RPMI8226 (cell line): ENCODE data around the gene CNBD2.
A peak's percentile ranks its signal among the peaks of the same experiment; 100 is the strongest.
"Not testable (repeated sequence)": the region's sequence is repeated elsewhere in the genome, so short reads cannot be mapped to it uniquely, and the experiment has no call there.

ENCODE experiments used
- DNase-seq: peaks from one replicate; pipeline ENCODE4 v3.0.0-alpha.2; 2015

The CNBD2 gene

DNA sequence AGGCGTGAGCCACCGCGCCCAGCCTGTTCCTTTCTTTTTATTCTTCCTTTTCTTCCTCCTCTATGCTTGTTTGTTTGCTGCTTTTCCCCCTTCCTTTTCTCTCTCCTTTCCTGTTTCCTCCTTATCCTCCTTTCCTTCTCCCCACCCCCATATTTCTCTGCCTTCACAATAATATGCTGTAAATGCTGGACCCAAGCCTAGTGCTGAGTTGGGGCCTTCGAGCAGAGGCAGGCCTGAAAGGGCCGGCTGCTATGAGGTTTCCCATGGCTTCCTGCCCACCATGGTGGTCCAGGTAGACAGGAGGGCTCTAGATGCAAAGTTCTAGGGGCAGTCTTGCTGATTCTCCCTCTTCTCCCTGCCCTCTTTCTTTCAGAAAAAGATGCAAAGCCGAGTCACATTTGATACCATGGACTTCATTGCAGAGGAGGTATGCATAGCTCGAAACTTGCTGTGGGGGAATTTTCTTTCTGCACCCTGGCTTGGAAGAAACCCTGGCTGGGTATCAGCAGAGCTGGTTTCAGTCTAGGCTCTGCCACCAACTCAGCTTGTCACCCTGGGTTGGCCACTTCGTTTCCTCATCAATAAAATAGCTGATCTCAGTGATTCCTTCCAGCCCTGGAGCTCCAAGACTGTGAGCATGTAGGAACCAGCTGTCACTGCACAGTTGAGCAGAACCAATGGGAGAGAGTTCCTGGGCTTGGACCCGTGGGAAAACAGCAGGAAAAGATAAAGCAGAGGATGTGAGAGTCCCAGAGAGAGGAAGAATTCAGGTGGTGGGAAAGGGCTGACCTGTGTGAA lies 7.4 kb downstream of the CNBD2 start:
- DNase-seq = peak; percentile 73

DNA sequence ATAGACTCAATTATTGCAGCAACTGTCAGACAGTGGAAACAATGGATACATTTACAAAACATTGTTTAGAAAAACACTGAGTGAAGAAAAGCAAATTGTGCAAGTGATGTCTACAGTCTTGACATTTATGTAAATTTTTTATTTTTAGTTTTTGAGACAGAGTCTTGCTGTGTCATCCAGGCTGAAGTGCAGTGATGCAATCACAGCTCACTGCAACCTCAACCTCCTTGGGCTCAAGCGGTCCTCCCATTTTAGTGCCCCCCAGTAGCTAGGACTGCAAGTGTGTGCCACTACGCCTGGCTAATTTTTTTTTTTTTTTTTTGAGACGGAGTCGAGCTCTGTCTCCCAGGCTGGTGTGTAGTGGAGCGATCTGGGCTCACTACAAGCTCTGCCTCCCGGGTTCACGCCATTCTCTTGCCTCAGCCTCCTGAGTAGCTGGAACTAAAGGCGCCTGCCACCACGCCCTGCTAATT lies 9.7 kb downstream of the CNBD2 start:
- no peak for DNase-seq

DNA sequence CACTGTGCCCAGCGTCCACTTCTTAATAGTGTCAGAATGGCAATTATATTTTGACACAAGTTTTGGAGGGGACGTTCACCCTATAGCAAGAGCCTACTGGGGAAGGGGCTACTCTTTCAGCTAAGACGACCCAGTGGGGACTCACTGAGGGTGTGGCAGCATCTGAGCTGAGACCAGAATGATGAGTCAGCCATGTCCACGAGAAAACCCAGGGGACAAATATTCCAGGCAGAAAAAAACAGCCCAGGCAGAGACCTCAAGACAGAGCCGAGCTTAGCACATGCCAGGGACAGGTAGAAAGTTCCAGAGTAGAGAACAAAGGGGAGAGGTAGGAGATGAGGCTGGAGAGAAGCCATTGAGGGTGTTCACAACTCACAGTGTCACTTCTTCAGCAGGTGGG lies 11.2 kb downstream of the CNBD2 start:
- DNase-seq = no peak

DNA sequence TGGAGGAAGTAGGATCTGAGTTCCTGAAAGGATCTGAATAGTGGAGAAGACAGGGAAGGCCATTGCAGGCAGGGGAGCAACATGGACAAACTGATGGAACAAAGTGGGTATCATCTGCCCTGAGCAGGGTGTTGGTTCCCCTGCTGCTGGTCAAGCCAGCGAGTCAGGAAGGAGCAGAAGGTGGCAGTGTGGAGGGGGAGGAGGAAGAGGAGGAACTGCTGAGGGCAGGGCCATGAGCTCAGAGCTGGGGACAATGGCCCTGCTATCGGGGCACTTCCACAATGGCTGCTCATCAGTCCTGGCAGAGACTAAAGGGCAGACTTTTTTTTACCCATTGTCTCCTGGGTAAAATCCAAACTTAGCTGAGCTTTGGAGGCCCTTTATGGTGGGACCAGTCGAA lies 13.6 kb downstream of the CNBD2 start:
- no peak for DNase-seq

DNA sequence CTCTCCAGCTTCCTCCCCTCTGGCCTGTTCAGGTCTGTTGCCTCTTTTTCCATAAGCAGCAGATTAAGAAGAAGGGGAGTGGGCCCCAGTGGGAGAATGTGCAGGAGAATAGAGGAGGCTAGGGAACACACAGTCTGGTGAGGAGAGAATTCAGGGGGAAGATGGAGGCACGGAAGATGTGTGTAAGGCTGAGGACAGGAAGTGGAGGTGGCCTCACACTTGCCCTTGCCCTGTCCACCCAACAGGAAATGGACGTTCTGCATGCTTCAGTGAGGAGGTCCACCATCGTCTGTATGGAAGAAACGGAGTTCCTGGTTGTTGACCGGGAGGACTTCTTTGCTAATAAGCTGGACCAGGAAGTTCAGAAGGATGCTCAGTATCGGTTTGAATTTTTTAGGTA lies 16.0 kb downstream of the CNBD2 start:
- no peak for DNase-seq

DNA sequence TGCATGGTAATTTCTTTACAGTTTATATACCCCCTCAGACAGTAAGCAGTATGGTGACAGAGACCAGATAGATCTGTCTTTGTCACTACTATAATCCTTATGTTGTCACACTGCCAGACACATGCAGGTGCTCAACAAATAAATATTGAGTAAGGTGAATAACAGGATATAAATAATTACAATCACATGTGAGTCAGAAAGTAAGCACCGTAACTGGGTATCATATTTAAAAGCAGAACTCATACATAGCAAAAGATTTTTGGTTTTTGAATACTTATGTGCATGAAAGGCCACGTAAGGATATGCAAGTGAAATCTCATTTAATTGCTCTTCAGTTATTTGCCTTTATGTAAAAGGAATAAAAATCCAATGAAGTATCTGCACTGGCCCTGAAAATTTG lies 17.4 kb downstream of the CNBD2 start:
- DNase-seq = no peak

DNA sequence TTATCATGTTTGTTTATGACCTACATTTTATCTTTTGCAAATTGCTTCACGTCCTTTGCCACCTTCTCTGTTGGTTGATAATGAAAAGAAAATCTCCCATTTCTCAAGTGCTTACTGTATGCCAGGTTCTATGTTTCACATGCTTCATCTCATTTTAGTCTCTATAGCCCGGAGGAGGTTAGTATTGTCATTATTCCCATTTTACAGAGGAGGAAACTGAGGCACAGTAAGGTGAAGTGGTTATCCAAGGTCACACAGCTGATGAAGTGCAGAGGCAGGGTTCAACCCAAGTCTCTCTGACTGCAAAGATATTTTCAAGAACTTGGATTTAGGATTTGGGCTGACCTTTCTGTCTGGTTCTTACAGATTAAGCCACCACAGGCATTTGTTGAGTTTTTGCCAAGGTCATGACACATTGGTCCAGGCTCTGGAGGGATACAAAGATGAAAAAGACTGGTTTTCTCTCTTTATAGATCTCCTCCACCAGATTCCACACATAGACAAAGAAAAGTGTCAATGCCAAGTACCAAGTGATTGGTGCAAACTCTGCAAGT lies 20.6 kb downstream of the CNBD2 start:
- DNase-seq = no peak

DNA sequence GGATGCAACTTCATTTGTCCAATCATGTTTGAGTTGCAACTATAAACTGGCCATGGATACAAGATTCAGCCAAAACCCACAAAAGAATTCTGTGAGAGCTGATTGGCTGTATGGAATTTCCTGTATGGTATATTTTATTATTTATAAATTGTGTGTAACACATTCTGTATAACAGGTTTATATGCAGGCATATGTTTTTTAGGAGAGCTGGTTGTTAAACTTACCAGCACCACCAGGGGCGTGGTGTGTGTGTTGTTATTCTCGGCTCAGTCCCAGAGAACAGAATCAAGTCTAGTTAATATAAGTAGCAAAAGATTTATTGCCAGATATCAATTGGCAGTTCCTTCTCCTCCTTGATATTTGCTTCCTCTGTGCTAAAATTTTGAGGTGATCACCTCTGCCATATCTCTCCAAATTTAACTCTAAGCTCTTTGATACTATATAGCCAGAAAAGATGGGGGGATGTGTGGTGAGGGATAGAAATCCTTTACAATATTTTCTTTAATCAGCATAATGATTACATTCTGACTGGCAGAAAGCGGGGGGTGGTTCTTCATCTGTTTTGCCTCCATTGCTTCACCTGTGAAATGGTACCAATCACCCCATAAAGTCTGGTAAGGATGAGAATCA lies 22.9 kb downstream of the CNBD2 start:
- DNase-seq = peak; percentile 72

DNA sequence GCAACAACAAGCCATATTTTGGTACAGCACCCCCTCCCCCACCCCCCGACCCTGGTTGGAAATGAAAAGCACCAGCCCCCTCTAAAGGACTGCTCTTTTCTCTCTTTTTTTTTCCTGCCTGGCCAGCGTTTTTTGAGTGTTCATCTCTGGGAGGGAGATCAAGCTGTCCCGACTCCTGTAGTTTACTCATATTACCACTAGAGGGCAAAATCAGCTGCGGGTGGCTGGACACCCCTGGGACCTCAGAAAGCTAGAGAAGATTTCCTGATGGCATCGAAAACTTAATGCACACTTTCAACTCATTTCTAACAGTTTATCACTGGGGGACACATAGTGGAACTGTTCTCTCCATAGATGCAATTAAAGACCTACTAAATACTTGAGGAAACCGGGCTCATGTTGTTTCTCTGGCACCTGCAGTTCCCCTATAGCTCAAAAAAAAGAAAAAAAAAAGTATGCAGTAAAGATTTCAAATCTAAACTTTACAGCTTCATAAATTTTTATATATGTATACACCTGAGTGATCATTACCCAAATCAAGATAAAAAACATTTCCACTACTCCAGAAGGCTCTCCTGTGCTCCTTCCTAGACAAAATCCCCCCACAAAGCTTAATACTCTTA lies 24.4 kb downstream of the CNBD2 start:
- peak; percentile 86 for DNase-seq

DNA sequence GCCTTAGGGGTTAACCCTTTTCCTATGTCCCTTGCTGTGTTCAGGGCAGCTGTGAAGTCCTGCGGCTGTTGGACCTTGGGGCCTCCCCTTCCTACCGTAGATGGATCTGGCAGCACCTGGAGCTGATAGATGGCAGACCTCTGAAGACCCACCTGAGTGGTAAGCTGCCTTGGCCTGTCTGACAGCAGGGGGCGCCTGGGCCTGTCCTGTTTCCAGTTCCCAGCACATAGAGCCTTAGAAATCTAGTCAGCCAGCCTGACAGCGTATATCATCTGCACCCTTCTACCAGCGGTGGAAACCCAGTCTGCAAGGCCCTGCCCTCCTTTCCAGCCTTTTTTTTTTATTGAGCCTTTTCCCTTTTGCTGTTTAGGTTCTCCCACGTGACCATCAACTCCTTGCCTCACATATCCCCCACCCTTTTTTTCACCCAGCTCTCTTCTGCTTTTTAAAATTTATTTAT lies 26.6 kb downstream of the CNBD2 start:
- DNase-seq = peak; percentile 87

DNA sequence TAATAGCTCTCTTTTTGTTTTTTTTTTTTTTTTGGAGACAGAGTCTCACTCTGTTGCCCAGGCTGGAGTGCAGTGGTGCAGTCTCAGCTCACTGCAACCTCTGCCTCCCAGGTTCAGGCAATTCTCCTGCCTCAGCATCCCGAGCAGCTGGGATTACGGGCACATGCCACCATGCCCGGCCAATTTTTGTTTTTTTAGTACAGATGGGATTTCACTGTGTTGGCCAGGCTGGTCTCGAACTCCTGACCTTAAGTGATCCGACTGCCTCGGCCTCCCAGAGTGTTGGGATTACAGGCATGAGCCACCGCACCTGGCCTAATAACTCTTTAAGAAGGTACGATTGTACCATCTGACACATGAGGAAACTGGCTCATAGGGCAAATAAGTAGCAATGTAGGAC lies 28.1 kb downstream of the CNBD2 start:
- not testable (repeated sequence) for DNase-seq

DNA sequence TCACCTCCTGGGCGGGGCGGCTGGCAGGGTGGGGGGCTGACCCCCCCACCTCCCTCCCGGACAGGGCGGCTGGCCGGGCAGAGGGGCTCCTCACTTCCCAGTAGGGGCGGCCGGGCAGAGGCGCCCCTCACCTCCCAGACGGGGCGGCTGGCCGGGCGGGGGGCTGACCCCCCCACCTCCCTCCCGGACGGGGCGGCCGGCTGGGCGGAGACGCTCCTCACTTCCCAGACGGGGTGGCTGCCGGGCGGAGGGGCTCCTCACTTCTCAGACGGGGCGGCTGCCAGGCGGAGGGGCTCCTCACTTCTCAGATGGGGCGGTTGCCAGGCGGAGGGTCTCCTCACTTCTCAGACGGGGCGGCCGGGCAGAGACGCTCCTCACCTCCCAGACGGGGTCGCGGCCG lies 32.9 kb downstream of the CNBD2 start:
- not testable (repeated sequence) for DNase-seq

DNA sequence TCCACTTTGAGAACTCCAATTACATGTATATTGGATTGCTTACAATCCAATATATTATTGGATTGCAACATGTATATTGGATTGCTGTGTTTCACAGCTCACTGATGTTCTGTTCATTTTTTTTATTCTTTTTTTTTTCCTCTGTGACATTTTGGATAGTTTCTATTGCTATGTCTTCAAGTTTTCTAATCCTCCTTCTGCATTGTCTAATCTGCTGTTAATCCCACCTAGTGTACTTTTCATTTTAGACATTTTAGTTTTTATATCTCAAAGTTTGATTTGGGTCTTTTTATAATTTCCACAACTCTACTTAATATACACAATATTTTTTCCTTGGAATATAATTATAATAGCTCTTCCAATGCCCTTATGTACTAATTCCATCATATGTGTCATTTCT lies 34.5 kb downstream of the CNBD2 start:
- DNase-seq = no peak

DNA sequence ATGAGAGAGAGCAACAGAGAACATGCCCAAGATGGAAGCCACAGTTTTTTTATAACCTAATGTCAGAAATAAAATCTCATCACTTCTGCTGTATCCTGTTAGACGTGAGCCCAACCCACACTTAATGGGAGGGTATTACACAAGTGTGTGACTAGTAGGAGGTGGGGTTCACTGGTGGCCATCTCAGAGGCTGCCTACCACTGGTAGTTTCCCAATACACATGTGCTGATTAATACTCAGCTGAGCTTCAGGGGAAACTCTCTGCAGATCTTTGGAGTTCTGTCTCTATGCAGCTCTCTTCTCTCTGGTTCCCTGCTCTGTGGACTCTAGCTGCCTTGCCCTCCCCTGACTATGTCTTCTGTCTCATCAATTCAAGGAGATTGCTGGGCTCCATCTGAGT lies 35.7 kb downstream of the CNBD2 start:
- DNase-seq = no peak

DNA sequence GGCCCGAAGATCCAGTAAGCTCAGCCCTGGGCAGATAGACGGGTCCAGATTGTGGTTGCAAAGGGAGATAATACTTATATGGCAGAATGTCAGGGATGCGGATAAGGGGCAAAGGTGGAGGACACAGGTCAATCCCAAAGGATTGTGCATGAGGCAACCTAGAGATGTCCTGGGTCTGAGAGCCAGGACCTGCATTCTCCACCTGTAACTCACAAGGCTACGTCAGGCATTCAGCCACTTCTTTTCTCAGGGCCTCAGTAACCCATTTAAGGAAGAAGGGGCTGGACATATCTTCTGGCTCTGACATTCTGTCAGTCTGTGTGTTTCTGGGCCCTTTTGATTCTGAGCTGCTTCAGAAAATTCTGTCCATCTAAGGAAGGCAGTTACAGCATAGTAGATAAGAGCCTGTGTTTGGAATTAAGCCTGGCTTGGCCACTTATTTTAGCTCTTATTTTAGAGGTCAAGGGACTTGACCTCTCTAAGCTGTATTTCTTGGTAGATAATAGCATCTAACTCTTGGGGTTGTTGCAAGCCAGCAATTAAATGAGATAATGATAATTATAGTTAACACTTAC lies 40.2 kb downstream of the CNBD2 start:
- DNase-seq = no peak

DNA sequence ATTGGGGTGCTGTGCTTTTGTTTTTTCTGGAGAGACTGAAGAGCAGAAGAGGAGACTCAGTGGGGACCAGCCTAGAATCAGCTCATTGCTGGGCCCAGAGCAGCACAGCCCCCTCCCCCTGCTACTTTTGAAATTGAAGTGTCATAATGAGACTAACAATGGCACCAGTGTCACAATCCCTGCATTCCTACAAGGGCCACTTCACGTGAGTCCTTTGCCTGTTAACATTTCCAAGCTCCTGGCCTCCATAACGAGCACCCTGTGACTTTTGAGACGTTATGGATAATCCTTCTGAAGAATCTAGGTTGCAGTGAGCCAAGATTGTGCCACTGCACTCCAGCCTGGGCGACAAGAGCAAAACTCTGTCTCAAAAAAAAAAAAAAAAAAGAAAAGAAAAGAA lies 41.7 kb downstream of the CNBD2 start:
- no peak for DNase-seq

DNA sequence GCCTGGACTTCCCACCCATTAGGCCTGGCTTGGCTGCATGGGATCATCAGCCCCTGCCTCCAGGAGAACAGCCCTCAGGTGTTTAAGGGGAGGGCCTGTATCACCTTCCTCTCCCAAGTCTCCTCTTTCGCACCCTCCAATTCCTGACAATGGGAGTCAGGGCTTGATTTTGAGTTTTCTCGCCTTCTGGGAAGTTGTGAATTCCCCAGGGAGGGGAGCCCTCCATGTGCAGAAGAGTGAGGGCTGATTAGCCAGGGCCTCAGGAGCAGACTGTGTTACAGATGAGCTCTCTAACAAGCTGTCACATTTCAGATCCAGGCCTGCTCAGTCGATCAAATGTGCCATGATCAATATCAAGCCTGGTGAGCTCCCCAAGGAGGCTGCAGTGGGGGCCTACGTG lies 42.4 kb downstream of the CNBD2 start:
- no peak for DNase-seq

DNA sequence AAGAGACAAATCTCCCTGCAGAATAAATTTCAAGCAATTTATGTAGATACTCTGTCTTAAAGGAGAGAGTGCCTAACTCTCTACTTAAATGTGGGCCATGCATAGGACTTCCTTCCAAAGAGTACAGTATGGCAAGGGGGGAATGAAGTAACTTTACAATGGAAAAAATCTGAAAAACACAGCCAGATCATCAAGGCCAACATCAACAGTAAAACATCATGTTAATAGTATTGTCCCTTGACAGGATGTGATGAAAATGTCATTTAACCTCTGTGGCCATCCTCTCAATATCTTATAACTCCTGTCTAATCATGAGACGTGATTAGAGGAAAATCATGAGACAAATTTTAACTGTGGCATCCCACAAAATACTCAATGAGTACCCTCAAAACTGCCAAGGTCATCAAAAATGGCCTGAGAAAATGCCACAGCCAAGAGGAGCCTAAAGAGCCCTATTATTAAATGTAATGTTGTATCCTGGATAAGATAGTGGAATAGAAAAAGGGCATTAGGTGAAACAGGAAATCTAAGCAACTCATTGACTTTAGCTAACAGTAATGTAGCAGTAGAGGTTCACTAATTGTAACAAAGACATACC lies 47.5 kb downstream of the CNBD2 start:
- no peak for DNase-seq

DNA sequence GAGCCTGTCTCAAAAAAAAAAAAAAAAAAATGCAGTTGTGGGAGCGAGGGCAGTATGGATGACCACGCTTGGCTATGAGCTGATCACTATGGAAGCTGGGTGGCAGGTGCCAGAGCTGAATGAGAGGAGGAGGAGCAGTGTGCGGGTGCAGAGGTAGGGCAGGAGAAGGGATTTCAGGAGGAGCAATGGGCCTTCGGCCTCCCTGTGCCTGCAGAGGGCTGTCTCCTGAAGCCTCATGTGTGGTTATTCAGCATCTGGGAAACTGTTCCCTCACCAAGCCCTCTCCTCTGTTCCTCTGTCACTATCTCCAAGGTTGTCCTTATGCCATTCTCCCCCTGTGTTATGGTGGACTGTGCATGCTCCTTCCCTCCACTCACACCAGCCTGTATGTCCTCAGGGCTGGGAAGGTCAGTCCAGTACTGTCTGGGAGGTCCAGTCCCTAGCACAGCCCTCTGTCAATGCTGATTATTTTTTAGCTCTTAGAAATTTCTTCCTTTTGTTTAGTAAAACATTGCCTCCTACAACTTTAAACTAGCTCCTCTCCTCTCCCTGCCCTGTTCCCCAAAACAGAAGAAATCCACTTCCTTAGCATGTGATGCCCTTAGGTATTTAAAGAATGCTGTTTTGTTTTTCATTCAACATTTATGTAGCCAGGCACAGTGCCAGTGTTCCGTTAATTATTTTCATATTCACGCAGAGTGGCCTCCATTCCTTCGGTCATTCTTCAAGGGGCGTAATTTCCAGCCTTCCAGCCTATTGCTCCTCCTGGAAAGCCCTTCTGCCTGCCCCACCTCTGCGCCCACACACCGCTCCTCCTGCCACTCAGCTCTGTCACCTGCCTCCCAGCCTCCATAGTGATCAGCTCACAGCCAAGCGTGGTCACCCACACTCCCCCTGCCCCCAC lies 48.9 kb downstream of the CNBD2 start:
- no peak for DNase-seq

DNA sequence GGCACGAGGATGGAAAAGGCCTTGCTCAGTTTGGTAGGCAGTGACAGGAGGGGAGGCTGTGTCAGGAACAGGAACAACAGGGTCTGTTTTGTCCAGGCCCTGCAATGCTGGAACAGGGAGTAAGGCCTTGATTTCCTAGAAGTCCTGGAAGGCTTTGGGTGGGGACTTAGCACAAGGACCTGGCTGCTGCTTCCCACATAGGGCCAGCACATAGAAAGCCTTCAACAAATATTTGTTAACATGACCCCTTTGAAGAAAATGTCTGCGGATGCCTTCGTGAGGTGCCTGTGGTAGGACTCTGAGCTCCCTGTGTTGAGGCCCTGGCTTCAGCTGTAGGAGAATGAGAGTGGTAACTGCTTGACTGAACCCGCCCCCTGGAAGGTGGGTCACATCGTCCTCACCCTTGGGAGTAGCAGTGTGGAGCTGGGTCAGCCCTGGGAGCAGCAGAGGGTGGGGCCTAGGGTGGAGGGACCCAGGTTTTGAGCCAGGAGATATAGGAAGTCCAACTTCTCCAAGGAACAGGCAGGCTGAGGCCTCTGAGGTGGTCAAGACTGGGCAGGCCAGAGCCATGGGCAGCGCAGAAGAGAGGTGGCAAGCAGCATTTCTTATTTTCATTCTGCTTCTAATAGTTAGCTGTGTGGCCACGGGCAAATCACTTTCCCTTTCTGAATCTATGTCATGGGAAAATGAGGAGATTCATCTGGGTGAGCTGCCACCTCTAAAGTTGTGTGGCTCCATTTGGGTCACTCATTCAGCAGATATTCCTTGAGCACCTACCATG lies 50.0 kb downstream of the CNBD2 start:
- DNase-seq = no peak

DNA sequence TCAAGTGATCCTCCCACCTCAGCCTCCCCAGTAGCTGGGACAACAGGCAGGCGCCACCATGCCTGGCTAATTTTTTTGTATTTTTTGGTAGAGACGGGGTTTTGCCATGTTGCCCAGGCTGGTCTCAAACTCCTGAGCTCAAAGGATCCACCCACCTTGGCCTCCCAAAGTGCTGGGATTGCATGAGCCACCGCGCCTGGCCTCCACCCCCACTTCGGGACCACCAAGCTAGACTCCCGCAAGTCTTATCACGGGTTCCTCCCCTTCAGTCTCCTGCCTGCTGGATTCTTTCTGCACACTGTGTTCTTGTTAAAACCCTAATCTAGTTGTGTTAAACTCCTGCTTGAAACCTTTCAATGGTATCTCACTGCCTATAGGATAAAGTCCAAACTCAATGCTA lies 57.7 kb downstream of the CNBD2 start:
- DNase-seq = not testable (repeated sequence)
